Endothelial cell of umbilical vein (primary cell): Measurements from ENCODE around the gene SLC8A1.

Experiments
- EZH2 ChIP-seq: IDR thresholded peaks from 2 replicates; pipeline ENCODE4 v1.6.1; 2012; ENCODE audit warnings: borderline replicate concordance, low read depth, mild to moderate bottlenecking, moderate library complexity, low read length, inconsistent platforms; ENCODE audit not compliant: severe bottlenecking
- MAX ChIP-seq: IDR thresholded peaks from 2 replicates; pipeline ENCODE4 v1.6.1; 2011; ENCODE audit not compliant: insufficient read depth, insufficient read length
- POLR2A ChIP-seq: IDR thresholded peaks from 2 replicates; pipeline ENCODE4 v1.6.1; 2012; ENCODE audit warnings: low read depth, mild to moderate bottlenecking, control low read depth, low read length
- TF ChIP-seq, protein P1 (sequence below), 2 donors: IDR thresholded peaks; 1 replicate in 1 of 2; 2 replicates in 1 of 2; pipeline ENCODE4 v1.5.1; 2011; ENCODE audit warnings: low read length in 2 of 2, mild to moderate bottlenecking in 2 of 2, moderate library complexity in 2 of 2, control low read depth in 1 of 2, inconsistent platforms in 1 of 2, low read depth in 1 of 2; ENCODE audit not compliant: insufficient read depth in 1 of 2; ENCODE audit errors: extremely low read depth in 1 of 2

DNA sequence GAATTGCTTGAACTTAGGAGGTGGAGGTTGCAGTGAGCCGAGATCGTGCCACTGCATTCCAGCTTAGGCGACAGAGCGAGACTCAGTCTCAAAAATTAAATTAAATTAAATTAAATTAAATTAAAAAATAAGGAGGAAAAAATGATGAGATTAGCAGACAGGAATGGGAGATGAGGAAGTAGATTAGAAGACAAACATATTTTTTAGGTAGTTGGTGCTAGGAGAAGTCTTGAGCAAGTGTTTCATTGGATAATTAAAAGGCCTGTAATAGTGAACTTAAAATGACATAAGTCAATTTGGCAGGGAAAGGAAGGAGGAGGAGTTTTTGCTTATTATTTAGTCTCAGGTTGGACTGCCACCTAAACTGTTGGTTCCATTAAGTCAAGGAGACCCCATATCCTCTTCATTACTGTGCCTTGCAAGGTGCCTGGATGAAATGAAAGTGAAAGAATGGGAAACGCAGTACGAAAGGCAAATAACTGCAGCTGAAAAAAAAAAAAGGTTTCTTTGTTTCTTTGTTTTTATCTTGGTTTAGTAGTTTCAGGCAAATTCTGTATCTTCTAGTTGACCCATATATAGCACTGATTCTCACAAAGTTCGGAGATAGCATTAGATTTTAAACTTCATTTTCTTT, 162.0 kb downstream of the SLC8A1 start:
- TF ChIP-seq, protein P1, sequence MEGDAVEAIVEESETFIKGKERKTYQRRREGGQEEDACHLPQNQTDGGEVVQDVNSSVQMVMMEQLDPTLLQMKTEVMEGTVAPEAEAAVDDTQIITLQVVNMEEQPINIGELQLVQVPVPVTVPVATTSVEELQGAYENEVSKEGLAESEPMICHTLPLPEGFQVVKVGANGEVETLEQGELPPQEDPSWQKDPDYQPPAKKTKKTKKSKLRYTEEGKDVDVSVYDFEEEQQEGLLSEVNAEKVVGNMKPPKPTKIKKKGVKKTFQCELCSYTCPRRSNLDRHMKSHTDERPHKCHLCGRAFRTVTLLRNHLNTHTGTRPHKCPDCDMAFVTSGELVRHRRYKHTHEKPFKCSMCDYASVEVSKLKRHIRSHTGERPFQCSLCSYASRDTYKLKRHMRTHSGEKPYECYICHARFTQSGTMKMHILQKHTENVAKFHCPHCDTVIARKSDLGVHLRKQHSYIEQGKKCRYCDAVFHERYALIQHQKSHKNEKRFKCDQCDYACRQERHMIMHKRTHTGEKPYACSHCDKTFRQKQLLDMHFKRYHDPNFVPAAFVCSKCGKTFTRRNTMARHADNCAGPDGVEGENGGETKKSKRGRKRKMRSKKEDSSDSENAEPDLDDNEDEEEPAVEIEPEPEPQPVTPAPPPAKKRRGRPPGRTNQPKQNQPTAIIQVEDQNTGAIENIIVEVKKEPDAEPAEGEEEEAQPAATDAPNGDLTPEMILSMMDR (IDR thresholded peaks at IDR 0.05; ENCODE audit: extremely low read depth in 1 of 2, insufficient read depth in 1 of 2, low read depth in 1 of 2, low read length in 2 of 2) = no peak
- no peak for TF ChIP-seq EZH2
- no peak for TF ChIP-seq POLR2A
- no peak for TF ChIP-seq MAX
